Stimulated activated CD8-positive, alpha-beta memory T cell treated with anti-CD3 and anti-CD28 coated beads, Interleukin-7, amount 100 ng/mL, for 4 hours (primary cell): ENCODE data around the gene UPF2.

Source experiments
- DNase-seq, 2 donors: peaks; one replicate each; pipeline ENCODE4 v3.0.0-alpha.2; 2020; ENCODE audit warnings: low read depth in 2 of 2

The UPF2 gene

DNA sequence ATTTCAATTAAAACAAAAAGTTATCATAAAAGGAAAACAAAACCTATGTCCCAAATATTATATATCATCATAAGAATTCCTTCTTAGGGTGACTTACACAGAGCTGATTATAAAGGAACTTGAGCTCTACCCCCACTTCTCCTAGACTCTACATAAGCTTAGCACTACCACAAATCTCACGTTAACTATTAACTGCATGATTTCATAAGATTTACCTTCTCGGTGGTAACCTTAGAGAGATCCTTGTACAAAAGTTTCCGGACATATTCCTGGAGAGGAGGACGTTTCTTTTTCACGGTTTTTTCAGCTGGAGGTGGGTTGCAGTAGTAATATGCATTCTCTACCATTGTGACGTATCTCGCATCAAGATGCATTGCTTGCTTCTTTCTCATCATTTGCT lies 83.7 kb downstream of the UPF2 start:
- no peak for DNase-seq

DNA sequence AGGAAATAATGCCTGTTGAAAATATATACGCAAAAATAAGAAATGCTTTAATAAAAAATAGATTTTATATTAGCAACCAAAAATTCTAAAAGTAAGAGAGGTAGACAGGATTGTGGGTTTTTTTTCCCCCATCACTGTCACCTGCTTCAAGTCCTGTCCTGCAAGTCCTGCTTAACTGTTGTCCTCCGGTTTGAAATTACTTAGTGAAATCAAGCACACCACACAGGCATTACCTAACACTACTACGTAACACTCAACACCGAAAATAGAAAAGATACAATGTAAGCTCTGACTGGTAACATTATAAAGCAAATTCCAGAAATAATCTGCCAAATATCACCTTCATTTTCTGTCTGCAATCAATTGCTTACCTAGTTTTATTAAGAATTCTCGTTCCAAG lies 90.9 kb downstream of the UPF2 start:
- DNase-seq: no peak

DNA sequence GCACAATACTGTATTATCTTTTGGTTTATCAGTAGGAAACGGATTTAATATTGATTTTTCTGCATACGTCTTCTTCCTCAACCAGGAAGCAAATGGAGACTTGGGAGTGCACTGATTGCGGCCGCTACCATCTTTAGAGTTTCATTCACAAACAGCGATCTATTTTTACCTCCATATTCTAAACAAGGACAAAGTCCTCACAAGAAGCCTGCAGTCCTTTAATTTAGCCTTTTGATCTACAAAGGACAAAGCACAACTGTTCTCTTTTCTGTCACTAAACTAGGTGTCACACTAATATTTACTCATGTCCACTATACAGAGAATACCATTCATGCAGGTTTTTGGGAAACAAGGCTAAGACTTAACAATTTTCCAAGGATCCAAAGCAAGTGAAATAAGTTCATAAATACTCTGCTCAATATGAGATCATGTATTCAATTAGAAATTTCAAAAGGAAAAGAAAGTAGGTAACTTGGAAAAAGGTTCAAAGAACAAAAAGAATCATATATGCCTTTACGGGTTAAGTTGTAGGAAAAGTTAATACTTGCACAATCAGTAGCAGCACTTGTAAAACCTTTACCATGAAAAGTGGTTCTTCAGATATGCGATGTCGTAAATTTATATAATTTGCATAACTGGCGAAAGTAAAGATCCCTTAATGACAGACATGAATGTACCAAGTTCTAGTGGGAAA lies 92.1 kb downstream of the UPF2 start:
- DNase-seq: no peak

DNA sequence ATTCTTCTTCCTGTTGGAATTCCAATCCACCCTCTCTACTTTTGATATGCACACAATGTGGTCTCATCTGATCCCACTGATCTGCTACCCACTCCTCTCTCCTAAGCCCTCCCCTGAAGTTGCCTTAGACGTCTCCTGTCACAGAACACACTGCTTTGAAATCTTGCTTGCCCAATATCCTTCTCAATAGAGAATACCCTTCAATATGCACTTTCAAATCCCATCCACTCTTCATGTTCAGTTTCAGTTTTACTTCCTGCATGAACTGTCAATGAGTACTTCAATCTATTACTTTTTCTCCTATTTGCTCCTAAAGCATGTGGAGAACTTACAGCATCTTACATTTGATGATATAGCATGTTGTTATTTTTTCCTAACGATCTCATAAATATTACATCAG lies 93.5 kb downstream of the UPF2 start:
- DNase-seq: no peak

DNA sequence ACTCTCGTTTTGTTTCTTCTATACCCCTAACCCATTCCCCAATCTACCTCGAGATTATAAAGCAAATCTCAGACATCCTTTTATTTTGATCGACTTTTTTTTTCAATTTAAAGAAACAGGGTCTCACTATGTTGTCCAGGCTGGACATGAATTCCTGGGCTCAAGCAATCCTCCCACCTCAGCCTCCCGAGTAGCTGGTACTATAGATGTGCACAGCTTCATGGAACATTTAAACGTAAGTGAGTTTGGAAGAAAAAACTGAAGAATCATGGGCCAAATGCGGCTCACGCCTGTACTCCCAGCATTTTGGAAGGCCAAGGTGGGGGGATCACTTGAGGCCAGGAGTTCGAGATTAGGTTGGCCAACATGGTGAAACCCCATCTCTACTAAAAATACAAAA lies 96.0 kb downstream of the UPF2 start:
- no peak for DNase-seq

DNA sequence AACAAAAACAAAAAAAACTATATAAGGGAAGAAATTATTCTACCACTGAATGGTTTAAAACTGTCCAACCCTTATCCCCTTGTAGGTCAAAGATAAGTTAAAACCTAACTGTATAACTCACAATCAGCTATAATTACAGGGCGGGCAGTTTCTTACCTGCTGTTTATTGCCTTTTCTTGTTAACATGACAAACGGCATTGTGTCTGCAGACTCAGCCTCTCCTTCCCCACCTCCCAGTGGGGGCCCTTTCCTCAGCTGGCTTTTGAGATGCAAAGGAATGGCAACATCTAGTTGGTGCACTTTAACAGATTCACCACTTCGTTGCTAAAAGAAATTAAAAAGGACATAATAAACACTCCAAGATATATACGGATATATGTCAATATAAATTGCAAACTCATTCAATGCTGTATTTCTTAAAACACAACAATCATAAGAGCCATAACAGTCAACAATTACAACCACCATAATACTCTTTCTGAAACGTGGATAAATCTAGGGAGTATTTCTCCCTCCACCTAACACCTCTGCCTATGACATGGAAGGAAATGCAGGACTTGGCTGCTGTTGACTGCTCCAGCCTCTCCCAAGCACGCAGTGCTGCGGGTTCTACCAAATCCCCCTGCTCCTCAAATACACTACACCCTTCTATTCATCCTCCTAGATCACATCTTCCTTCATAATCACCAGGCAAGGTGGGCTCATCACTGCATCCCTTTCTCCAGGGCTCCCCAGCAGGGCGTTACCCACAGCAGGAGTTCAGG lies 106.0 kb downstream of the UPF2 start:
- no peak for DNase-seq

DNA sequence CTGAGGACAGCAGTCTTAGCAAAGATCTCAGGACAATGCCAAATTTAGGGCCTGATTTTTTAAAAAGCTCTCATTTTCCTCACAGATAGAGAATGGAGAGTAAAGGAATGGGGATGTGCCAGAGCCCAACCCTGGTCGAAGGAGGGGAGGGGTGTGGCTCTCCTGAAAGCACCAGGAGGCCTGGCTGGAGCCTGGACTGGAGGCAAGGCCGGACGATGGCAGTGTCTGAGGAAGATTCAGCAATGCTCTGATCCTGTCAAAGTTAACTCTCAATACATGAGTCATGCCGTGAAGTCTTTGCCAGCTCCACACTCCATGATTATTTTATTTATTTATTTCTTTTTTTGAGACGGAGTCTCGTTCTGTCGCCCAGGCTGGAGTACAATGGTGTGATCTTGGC lies 108.3 kb downstream of the UPF2 start:
- no peak for DNase-seq

DNA sequence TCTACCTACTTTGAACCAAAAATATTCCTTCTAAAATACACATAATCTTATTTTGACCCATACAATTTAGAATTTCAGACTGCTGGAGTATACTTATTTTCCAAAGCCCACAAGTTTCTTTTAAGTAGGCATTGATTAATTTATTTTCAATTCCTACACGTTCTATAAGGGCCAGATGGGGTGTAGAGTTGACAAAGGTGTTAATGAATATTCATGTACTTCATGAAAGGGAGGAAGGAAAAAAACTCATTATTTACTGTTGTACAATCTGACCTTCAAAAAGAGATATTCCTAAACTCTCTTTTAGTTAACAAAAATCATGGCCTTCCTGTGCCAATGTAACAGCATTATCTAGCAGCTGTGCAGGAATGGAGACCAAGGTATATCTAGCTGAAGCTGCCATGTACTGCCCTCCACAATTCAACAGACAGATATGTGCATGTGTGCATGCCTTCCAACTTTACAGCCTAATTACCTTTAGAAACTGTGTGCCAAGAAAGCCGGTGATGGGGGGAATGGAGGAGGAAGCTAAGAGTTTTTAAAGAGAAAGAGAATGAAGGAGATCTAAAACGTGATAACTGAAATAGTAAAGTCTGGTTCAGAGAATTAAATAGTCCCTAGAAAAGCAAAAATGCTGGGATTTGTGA lies 108.9 kb downstream of the UPF2 start:
- DNase-seq: no peak

DNA sequence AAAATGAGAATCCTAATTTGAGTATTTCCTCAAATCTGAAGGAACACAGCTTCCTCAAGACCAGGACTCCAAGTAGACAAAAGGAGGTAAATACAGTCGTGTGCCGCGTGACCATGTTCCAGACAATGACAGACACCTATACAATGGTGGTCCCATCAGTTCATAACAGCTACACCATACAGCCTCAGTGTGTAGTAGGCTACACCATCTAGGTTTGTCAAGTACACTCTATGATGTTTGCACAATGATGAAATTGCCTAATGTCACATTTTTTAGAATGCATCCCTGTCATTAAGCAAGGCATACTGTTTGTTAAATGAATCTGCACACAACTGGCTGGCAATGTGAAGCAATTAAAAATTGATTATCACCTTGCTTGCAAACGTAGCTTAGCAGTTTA lies 111.6 kb downstream of the UPF2 start:
- no peak for DNase-seq

DNA sequence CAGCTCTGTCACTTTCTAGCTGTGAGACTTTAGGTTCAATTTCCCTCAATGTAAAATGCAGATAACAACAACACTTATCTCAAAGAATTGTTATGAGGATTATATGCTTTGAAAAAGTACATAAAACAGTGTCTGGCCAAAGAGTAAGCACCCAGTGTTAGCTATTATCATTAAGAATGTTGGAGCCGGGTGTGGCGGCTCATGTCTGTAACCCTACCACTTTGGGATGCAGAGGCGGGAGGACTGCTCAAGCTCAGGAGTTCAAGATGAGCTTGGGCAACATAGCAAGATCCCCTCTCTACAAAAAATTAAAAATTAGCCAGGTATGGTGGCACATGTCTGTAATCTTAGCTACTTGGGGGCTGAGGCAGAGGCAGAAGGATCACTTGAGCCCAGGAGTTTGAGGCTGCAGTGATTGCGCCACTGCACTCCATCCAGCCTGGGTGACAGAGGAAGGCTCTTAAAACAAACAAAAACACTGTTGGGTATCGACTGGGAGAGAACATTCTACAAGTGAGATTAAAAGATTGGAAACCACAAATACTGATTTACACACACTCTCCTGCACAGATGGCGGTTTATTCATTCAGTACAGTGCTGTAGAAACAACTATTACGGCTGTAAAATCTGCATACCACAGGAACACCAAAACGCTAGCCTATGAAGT lies 112.2 kb downstream of the UPF2 start:
- DNase-seq: no peak

DNA sequence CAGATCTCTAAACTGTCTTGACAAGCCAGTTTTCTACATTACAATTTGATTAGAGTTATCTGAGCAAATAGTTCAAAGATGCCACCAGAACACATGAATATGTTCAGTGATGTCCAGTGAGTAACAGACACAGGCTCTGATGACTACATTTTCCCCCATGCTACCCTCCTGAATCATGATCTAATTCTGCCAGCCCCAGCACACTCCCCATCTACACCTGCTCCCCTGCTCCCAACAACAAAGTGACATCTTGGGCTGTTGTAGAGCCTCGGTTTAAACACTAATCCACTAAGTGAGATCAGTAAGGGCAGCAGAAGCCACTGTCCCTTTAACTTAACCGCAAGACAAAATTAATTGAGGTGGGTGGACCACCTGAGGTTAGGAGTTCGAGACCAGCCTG lies 114.9 kb downstream of the UPF2 start:
- DNase-seq: no peak

DNA sequence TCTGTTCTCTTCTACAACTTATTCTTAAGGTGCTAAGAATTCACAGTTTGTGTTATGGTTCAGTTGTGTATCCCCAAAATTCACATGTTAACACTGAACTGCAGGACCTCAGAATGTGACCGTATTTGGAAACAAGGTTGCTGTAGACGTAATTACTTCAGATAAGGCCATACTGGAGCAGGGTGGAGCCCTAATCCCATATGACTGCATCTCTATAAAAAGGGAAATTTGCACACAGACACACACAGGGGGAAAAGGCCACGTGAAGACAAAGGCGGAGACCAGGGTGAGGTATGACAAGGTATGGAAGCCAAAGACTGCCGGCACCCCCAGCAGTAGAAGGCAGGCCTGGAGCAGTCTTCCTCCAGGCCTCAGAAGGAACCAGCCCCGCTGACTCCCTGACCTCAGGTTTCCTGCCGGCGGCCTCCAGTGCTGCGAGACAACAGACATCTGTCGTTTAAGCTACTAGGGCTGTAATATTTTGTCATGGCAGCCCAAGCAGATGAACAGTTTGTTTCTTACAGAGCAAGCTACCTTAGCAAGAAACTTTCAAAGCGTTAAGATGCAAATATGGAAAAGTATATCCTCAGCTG lies 120.7 kb downstream of the UPF2 start:
- DNase-seq: no peak

DNA sequence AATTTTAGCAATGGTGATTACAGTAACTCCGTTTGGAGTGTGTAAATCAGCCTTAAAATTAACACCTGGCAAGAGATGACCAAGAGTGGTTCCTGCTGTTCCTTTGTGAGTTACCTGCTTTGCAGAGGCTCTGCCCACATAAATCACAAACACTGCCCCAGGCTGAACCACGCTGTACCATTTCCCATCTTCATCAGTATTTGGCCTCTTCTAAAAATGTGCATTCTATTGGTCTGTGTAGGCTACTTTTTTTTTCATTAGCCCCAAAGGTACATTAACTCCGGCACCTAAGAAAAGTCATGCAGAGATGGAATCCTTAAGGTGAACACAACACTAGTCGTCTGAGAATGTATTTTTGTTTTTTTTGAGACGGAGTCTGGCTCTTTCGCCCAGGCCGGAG lies 123.3 kb downstream of the UPF2 start:
- no peak for DNase-seq

DNA sequence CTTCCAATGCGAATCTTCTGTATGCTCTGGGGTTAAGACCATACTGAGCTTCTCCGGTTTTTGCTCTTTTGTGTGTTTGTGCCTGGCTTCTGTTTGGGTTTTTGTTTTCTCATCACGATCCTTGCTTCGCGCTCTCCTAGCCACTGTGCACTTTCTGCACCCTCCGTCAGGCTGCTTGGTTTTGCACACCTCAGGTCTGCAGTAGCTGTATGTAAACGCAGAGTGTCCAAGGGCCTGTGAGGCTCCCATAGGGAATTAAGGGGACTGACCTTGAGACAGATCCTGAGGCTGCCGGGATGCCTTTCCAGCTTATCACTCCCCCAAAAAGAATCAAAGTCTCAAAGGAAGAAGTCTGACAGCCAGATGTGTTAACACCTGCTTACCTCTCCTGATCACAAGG lies 124.2 kb downstream of the UPF2 start:
- no peak for DNase-seq

DNA sequence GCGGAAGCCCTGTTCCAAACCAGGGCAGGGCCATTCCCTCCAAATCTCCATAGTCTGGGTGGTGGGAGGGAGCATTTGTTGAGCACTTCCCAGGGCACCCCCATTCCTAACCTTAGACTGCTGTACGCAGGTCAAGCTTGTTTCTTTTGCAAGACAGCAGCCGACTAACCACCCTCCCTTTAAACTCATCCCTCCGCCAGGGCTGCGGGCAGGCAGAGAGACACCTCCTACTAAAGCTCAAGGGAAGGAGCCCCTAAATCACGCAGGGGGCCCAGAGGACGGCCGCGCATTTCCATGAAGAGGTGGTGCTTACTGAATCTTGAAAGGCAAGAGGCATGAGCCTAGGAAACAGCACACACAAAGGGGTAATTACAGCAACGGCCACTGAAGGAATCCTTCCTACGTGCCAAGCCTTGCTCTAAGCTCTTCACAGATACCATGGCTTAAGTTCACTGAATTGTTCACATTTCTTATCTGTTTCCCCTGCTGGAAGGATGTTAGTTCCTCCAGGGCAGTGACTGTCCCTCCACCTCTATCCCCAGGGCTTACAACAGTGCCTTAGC lies 129.4 kb downstream of the UPF2 start:
- no peak for DNase-seq

DNA sequence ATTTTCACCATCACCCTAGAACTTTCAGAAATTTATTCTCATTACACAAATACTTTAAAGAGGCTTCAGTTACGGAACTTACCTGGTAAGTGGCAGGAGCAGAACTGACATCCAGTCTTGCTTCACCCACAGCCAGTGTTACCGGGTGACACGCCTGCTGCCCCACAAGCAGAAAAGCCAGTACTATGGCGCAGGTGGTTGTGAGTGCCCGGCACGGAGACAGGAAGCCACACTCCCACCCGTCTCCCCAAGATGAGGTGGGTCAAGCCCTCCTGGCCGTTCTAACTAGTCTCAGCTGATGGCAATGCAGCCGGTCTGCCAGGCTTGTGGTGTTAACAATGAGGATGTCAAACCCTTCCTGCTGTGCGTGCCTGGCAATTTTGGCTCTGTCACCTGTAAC lies 132.5 kb downstream of the UPF2 start:
- DNase-seq: no peak

DNA sequence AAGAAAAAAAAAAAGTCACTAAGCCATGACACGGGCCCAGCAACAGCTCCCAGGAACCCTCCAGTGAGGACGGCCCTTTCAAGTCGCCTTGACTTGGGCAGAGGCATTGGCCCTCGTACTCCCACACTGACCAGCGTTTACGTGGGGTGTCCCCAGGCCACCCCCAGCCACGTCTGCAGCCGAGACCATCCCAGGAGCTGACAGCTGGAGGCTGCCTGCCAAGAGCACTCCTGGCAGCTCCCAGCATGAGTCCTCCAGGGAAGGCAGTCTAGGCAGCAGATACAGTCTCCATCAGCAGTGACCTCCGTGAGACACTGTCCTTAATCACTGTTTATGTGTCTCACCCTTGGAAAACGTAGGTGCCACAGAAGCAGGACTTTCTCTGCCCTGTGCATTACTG lies 133.0 kb downstream of the UPF2 start:
- DNase-seq: no peak

DNA sequence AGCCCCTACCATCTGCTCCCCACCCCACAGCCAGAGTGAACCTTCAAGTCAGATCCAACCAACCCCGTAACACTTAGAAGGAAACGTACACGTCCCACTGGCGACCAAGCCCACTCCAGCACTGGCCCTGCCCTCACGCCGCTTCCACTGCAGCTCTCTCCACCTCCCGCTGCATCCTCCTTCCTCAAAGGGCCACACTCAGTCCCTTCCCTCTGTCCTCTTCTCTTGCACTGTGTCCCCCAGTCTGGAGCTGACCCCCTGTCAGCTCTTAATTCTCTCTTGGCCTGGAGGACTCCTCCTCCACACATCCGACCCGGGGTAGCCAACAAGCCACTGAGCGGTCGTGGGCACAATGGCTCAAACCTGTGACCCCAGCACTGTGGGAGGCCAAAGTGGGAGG lies 133.6 kb downstream of the UPF2 start:
- DNase-seq: no peak

DNA sequence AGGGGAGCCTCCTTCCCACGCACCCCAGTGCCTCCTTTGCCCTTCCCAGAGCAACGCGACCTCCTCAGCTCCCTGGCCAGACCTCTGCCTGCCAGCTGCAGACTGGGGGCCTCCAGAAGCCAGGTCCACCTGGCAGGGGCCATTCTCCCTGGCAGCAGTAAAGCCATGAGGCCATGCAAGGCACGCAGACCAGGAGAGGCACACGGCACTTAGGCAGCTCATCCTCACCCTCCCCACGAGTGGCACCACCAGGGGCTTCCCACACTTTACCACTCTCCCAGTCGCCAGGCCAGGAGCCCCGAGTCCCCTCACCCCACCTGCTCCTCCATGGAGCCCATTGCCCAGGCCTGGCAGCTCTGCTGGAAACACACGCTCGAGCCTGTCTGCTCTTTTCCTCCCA lies 134.1 kb downstream of the UPF2 start:
- no peak for DNase-seq

DNA sequence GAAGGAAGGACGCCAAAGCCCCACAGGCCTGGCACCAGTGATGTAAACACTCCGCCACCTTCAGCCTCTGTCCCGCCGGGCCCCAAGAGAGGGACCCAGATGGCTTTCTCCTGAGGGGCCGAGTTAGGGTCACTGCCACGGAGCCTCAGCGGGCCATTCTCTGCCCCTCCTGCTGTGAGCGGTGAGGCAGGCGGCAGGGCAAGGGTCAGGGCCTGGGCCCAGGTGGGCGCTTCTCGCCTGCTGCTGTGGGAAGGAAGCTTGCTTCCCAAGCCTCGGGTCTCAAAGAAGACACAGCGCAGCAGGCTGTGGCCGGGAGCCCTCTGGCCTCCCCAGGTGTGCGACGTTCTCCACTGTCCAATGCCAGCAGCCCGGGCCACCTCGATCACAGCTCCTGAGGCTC lies 134.7 kb downstream of the UPF2 start:
- no peak for DNase-seq

DNA sequence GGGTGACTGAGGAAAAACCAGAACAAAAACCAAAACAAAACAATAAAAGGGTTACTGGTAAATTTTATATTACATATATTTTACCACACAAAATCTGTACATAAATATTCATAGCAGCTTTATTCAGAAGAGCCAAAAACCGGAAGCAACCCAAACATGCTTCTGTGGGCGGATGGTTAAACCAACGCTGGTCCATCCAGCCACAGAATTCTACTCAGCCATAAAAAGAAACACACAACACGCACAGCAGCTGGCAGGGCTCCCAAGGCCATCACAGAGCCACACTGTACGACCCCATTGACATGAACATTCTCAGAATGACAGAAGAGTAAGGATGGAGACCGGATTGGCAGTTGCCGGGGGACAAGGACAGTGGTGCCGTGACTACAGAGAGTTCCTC lies 135.9 kb downstream of the UPF2 start:
- no peak for DNase-seq

DNA sequence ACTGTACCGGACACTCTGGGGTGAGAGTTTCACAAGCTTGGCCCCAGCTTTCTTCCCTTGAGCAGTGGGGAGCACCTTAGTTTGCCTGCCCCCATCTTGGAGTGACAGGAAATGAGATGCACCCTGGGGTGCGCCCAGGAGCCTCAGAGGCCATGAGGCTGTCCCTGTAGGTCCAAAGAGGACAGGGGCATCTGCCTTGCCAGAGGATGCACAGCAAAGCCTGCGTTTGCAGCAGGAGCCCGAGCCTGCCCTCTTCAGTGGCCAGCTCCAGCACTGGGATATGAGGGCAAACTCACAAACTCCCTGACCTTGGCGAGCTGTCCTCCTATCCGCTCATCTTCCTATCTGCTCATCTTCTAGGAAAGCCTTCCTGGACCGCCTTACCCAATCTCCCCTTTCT lies 140.0 kb downstream of the UPF2 start:
- no peak for DNase-seq
